Ectodermal cell (in vitro differentiated cells): ENCODE measurements around the gene FBXO3.
"Not testable (repeated sequence)": the region's sequence is repeated elsewhere in the genome, so short reads cannot be mapped to it uniquely, and the experiment has no call there.

Experiments
- H3K27ac ChIP-seq: 2 replicates; pipeline ENCODE4 v1.7.0; 2013; ENCODE audit warnings: mild to moderate bottlenecking, low read depth, low read length; ENCODE audit not compliant: insufficient read depth, poor library complexity, severe bottlenecking
- H3K27me3 ChIP-seq: 2 replicates; pipeline ENCODE4 v1.7.0; 2013; ENCODE audit warnings: mild to moderate bottlenecking, low read length; ENCODE audit not compliant: insufficient read depth, control insufficient read depth, poor library complexity, severe bottlenecking
- H3K36me3 ChIP-seq: one replicate; pipeline ENCODE4 v1.7.0; 2013; ENCODE audit warnings: low read length; ENCODE audit not compliant: control insufficient read depth, insufficient read depth
- H3K4me1 ChIP-seq: one replicate; pipeline ENCODE4 v1.7.0; 2013; ENCODE audit warnings: low read length; ENCODE audit not compliant: control insufficient read depth, insufficient read depth
- H3K4me3 ChIP-seq: 2 replicates; pipeline ENCODE4 v1.7.0; 2013; ENCODE audit warnings: low read depth, low read length, control low read depth; ENCODE audit not compliant: insufficient read depth
- H3K9me3 ChIP-seq: 2 replicates; pipeline ENCODE4 v1.7.0; 2013; ENCODE audit warnings: mild to moderate bottlenecking, low read length, moderate library complexity; ENCODE audit not compliant: control insufficient read depth
- WGBS, 2 experiments: methylation state at CpG; one replicate each; pipeline ENCODE4 v1.1.7; 2013; ENCODE audit warnings: missing lambda C conversion rate in 2 of 2; 5-methylcytosine and 5-hydroxymethylcytosine counted together

FBXO3 gene

GRCh38 chr11:33718440-33718839 lies 55.9 kb downstream of the FBXO3 start:
- H3K27ac ChIP-seq = no peak overlapping the region
- no peaks in the 10 kb centered on the region for H3K36me3 ChIP-seq
- WGBS, 2 experiments = 93% methylated on average over 2 of the region's 2 CpGs

DNA sequence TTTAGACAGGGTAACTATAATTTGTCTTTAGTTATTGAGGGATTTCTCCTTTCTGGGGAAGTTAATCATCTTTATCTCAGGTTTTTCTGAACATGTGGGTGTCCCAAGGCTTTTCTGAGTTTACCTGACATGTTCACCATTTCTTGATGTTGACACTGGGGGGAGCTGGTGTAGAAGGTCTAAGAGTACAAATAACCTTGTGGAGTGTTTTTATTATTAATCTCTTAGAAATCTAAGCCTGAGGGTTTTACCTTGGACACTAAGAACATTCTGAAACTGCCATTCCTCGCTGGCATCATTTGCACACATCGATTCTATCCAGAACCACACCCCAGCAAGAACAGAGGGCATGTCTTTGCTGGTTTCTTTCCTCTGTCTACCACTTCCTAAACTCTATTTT lies 58.1 kb downstream of the FBXO3 start:
- Histone ChIP-seq H3K27ac (no peak overlapping the region), H3K9me3 (no peaks in the 10 kb centered on the region), H3K4me1 (no peaks in the 10 kb centered on the region), H3K36me3 (no peaks in the 10 kb centered on the region), H3K4me3 (no peak overlapping the region), H3K27me3 (no peaks in the 10 kb centered on the region)
- WGBS, 2 experiments = 87 to 98% methylated on average over 2 of the region's 2 CpGs

More at GRCh38 chr11:33718440-33718839, 55.9 kb downstream of the FBXO3 start:
- Histone ChIP-seq H3K4me1 (no peaks in the 10 kb centered on the region), H3K4me3 (no peak overlapping the region), H3K27me3 (no peaks in the 10 kb centered on the region), H3K9me3 (no peaks in the 10 kb centered on the region)

DNA sequence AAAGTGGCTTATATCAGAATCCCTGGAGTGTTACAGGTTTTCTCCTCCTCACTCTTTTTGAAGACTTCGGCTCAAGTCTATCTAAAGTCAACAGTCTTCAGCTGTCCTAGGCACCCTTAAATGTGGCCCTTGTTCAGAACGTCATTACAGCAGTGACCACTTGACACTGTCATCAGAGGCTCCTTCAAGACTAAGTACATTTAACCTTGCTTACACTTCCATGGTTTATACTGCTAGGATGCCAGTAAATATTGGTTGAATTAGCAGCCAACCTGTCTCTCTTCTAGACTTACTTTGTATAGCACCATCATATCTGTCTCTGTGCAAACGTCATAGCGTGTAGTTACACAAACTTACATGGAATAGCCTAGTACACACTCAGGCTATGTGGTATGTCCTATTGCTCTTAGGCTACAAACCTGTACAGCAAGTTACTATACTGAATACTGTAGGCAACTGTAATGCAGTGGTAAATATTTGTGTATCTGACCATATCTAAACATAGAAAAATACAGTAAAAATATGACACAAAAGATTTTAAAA lies 60.4 kb downstream of the FBXO3 start:
- Histone ChIP-seq H3K36me3 (peaks cover 5% of the 10 kb centered on the region), H3K27me3 (no peaks in the 10 kb centered on the region), H3K4me1 (no peaks in the 10 kb centered on the region), H3K27ac (no peak overlapping the region), H3K9me3 (no peaks in the 10 kb centered on the region), H3K4me3 (no peak overlapping the region)
- 95 to 96% methylated on average over 4 of the region's 4 CpGs for WGBS, 2 experiments

GRCh38 chr11:33713151-33713855 lies 61.0 kb downstream of the FBXO3 start:
- no peaks in the 10 kb centered on the region for H3K4me1 ChIP-seq
- H3K9me3 ChIP-seq = no peaks in the 10 kb centered on the region
- 93 to 95% methylated on average over 4 to 5 of the region's 5 CpGs for WGBS, 2 experiments
- H3K36me3 ChIP-seq = peaks cover 5% of the 10 kb centered on the region
- H3K4me3 ChIP-seq = no peak overlapping the region
- no peaks in the 10 kb centered on the region for H3K27me3 ChIP-seq
- H3K27ac ChIP-seq = no peak overlapping the region

DNA sequence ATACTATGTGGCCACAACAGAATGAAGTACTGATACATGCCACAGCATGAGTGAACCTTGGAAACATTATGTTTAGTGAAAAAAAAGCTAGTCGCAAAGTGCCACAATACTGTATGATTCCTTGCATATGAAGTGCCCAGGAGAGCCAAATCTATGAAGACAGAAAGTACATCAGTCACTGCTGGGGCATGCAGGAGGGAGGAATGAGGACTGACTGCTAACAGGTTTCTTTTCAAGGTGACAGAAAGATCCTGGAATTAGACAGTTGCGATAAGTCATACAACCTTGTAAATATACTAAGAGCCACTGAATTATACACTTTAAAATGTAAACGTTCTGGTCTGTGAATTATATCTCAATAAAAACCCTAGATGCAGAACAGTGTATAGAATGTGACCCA lies 61.9 kb downstream of the FBXO3 start:
- WGBS, 2 experiments = 85 to 99% methylated on average over 3 of the region's 3 CpGs
- Histone ChIP-seq H3K27ac (no peak overlapping the region), H3K9me3 (no peaks in the 10 kb centered on the region), H3K4me3 (no peak overlapping the region), H3K27me3 (no peaks in the 10 kb centered on the region), H3K36me3 (peaks cover 5% of the 10 kb centered on the region), H3K4me1 (no peaks in the 10 kb centered on the region)

GRCh38 chr11:33709466-33709865 lies 64.9 kb downstream of the FBXO3 start:
- WGBS, 2 experiments = 94 to 97% methylated on average over 3 of the region's 3 CpGs
- no peaks in the 10 kb centered on the region for H3K9me3 ChIP-seq
- peaks cover 5% of the 10 kb centered on the region for H3K36me3 ChIP-seq

GRCh38 chr11:33708985-33709384 lies 65.3 kb downstream of the FBXO3 start:
- H3K27me3 ChIP-seq = no peaks in the 10 kb centered on the region
- H3K27ac ChIP-seq = no peak overlapping the region
- H3K36me3 ChIP-seq = peaks cover 5% of the 10 kb centered on the region
- no peak overlapping the region for H3K4me3 ChIP-seq
- H3K4me1 ChIP-seq = no peaks in the 10 kb centered on the region
- H3K9me3 ChIP-seq = no peaks in the 10 kb centered on the region
- 96 to 97% methylated on average over 1 of the region's 1 CpG for WGBS, 2 experiments

More at GRCh38 chr11:33709466-33709865, 64.9 kb downstream of the FBXO3 start:
- Histone ChIP-seq H3K27me3 (no peaks in the 10 kb centered on the region), H3K4me3 (no peak overlapping the region), H3K27ac (no peak overlapping the region), H3K4me1 (no peaks in the 10 kb centered on the region)

DNA sequence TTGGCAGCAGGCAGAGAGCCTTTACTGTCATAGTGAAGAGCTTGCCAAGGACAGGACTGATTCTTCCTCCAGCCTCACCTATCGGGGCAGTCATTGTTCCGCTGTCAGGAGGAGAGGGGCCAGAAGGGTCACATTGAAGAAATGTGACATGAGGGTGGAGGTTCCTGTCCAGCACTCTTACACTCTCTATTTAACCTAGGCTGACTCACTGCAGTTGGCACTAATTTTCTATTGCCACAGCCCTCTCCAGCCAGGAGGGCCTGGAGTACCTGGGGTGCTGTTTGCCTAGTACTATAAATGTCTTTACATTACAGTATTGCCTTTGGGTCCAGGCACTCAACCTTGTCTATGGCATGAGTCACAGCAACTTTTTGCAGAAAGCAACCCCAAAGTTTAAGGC lies 66.5 kb downstream of the FBXO3 start:
- not testable (repeated sequence) for H3K4me3 ChIP-seq, H3K36me3 ChIP-seq, H3K27me3 ChIP-seq, H3K4me1 ChIP-seq, H3K27ac ChIP-seq, H3K9me3 ChIP-seq
- WGBS, 2 experiments = 100% methylated on average over 1 of the region's 2 CpGs; no CpG with 5 or more reads in 1 of the 2 experiments

GRCh38 chr11:33706966-33707365 lies 67.4 kb downstream of the FBXO3 start:
- H3K27ac ChIP-seq = no peak overlapping the region
- no peak overlapping the region for H3K4me3 ChIP-seq
- no peaks in the 10 kb centered on the region for H3K9me3 ChIP-seq
- H3K4me1 ChIP-seq = no peaks in the 10 kb centered on the region
- WGBS, 2 experiments = 90 to 96% methylated on average over 2 of the region's 2 CpGs
- peaks cover 5% of the 10 kb centered on the region for H3K36me3 ChIP-seq
- no peaks in the 10 kb centered on the region for H3K27me3 ChIP-seq

- Histone ChIP-seq H3K36me3 (peaks cover 5% of the 10 kb centered on the region), H3K9me3 (no peaks in the 10 kb centered on the region), H3K4me1 (peaks cover 2% of the 10 kb centered on the region), H3K27me3 (no peaks in the 10 kb centered on the region), H3K27ac (no peak overlapping the region), H3K4me3 (no peak overlapping the region)
- 93 to 96% methylated on average over 2 of the region's 2 CpGs for WGBS, 2 experiments
Measured at GRCh38 chr11:33706546-33706945, 67.8 kb downstream of the FBXO3 start.
